IPS DF 19.7 (cell line): ENCODE measurements around the gene RABIF.

Experiments
- DNase-seq: peaks from one replicate; pipeline ENCODE4 v3.0.0-alpha.2; 2013; ENCODE audit warnings: low read depth, low spot score

RABIF gene

GRCh38 chr1:202873026-202873425 is 15.9 kb downstream of the RABIF start:
- DNase-seq, result no peak

GRCh38 chr1:202871367-202871766 is 17.6 kb downstream of the RABIF start:
- no peak for DNase-seq

DNA sequence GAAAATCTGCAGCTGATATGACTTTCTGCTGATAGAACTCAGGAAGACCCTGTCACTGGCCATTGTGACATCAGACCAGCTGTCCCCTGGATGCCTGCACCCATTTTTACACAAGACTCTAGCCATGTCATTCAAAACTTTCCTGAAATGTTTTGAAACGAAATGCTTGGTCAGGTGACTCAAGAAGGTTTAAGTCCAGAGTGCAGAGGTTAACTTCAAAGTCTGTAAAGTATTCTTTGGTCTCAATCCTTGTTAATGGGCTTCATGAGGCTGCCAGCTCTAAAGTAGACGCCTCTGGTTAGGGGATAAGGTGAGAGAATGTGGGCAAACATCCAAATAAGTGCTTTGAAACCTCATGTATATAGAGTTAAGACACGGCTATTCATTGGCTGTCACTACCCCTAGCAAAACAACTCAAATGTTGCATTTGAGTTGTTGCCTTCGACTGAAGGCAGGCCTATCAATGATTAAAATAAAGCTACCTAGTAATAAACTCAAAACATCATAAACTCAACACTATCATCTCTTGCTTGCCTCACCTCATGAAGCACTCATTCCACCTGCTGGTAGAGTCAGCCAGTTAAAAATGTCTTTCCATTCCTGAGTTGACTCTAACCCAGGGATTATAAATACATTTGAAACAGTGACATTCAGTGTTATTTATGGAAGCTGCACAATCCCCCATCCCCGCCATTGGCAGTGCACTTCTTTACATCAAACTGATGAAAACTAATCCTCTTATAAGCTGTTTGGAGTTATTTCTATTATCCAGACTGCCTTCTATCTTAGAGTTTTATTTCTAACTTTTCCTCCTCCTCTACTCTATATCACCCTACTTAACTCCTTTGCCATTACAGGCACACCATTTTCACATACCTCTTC is 26.0 kb downstream of the RABIF start:
- no peak for DNase-seq

- peak; percentile 77 for DNase-seq
Observed at GRCh38 chr1:202861420-202862132, 27.4 kb downstream of the RABIF start.

- DNase-seq, result peak; percentile 85
Observed at GRCh38 chr1:202860744-202861419, 28.1 kb downstream of the RABIF start.

- DNase-seq, result no peak
Observed at GRCh38 chr1:202858789-202859414, 30.0 kb downstream of the RABIF start.

GRCh38 chr1:202858331-202858730 is 30.6 kb downstream of the RABIF start:
- DNase-seq, result no peak

- no peak for DNase-seq
Observed at GRCh38 chr1:202857136-202857610, 31.8 kb downstream of the RABIF start.

GRCh38 chr1:202856014-202856413 is 32.9 kb downstream of the RABIF start:
- no peak for DNase-seq

GRCh38 chr1:202854787-202855186 is 34.2 kb downstream of the RABIF start:
- no peak for DNase-seq

DNA sequence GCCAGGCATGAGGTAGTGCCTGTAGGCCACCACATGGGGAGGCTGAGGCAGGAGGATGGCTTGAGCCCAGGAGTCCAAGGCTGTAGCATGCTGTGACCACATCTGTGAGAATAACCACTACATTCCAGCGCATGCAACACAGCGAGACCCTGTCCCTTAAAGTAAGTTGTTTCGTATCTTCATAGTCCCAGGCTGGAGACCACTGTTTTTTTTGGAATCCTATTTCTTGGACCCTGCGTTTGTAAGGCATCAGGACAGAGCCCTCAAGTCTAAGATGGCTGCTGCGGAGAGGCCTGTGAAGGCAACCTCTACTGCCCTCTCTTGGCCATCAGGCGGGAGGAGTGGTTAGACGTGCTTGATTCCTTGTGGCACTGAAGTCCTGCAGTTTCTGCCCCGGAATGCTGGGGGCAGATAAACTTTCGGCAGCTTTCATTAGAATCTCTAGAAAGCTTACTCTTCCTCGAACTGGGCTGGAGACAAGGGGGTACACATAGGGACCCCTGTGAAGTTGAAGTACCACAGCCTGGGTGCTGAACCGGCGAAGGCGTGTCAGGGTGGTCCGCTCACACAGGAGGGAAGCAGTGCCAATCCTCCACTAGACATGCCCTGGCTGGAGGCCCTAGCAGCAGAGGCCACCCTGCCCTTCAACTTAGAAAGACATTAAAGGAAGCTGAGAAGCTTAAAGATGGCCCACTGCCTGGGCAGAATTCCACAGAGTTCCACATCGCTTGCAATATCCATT is 36.6 kb downstream of the RABIF start:
- peak; percentile 47 for DNase-seq

DNA sequence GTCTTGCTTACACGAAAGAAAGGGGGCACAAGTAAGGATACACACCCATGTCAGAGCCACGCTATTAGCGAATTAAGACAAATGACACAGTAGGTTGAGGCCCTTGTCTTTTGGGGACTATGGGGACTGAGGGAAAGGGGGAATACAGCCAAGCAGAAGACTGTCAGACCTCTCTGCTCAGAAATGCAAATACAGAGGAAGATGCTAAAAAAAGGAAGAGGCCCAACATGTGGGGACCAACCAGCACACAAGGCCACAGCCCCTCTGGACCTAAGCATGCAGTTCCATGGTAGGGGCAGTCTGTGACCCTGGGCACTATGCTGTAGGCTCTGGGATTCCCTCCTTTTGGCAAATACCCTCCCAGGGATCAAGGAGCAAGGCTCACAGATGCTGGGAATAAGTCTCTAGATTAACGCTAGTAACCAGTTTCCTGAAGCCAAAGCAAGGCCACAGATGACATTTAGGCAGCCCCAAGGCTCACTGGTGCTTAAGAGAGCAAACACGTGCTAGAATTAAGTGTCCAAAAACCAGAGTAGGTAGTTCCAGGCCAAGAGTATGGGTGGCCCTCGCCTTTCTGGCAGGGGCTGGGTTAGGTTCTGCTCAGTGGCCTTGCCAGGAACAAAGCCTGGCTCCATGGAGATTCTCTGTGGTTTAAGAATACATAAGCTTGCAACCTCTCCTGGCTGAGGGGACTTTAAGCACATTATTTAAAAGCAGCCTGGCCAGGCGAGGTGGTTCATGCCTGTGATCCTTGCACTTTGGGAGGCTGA is 38.2 kb downstream of the RABIF start:
- DNase-seq, result no peak

DNA sequence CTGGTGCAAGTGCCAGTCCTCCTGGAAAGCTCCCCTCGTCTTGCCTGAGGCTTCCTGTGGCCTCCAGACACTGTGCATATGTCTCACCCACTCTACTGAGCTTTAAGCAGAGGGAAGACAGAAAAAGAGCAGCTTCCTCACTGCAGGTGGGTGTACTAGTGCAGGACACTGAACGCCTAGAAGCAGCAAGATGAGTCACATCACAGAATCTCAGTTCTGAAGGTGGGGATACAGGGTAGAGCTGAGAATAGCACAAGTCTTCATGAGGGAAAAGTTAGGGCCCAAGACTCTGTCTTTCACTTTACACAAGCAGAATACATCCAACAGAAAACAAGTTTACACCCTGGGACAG is 40.8 kb downstream of the RABIF start:
- DNase-seq, result no peak

GRCh38 chr1:202844935-202845334 is 44.0 kb downstream of the RABIF start:
- no peak for DNase-seq

- no peak for DNase-seq
Observed at GRCh38 chr1:202844259-202844658, 44.7 kb downstream of the RABIF start.

GRCh38 chr1:202843081-202843480 is 45.9 kb downstream of the RABIF start:
- DNase-seq, result no peak

DNA sequence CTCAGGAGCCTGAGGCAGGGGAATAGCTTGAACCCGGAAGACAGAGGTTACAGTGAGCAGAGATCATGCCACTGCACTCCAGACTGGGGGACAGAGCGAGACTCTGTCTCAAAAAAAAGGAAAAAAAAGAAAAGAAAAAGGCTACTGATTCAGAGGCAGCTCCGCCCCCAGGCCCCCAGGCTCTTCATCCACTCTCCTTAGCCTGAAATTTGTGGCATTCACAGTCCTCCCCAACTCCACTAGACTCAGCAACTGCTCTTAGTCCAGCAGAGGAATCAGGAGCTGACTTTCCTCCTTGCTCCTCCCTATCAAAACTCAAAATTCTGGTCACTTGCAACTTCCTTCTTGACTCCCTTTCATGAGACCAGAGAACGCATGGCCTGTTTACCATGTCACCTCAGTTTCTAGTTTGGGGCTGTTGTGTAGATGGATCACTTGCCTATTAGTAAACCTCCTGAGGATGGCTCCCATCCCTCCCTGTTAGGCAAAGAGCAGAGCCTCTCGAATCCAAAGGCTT is 51.1 kb downstream of the RABIF start:
- no peak for DNase-seq

DNA sequence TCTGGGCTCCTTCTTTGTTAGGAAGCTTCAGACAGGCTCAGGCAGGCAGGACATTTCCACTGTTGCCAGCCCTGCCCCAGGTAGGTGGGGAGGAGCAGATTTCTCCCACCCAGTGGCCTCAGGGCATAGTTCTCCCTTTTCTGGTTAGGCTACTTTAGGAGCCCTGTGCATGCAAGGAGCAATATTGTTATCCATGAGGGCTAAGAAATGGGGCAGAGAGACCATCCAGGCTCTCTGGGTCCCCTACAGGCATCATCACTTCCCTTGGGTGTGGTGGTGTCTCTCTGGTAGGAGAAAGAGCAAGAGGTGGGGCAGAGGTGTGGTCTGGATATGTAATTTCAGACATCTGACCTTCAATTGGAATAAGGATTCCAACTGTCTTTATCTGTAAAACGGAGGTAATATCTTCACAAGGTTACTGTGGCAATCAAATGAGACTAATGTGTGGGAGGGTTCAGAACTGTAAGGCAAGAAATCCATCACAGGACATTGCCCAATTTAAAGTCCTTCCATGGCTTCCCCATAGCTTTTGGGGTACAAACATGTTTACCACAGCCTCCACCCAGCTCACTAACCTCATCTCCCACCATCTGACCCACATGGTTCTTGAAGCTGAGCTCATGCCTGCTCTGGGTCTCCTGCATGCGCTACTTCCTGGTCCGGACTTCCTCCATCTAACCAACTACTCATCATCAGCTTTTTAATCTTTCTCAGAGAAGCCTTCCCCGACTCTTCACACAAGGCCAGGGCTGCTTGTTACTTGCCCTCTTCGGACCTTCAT is 52.1 kb downstream of the RABIF start:
- DNase-seq, result no peak

GRCh38 chr1:202835548-202836072 is 53.3 kb downstream of the RABIF start:
- no peak for DNase-seq
